Stomach (tissue), 9 donors: ENCODE measurements around the gene ARMC3. TPM values are rescaled to one million over a fixed set of nuclear protein-coding genes. Genes with fewer than 3 reads are reported as not detected.

Source experiments
- DNase-seq, 2 donors: peaks; one replicate each; pipeline versions ENCODE4 v3.0.0 to v3.0.0-alpha.2; 2013 to 2019
- H3K27ac ChIP-seq, 5 donors: fragments of 200-600 bp in 4 of 5; sonication (generic) in 4 of 5; one replicate each; pipeline ENCODE4 v1.5.1; 2013 to 2019; ENCODE audit warnings: mild to moderate bottlenecking in 1 of 5, moderate library complexity in 1 of 5
- H3K27me3 ChIP-seq, 3 donors: fragments of 200-600 bp; sonication (generic); one replicate each; pipeline ENCODE4 v1.5.1; 2017 to 2019; ENCODE audit warnings: mixed run types in 1 of 3
- H3K36me3 ChIP-seq, 4 donors: fragments of 200-600 bp; sonication (generic); 1 replicate in 3 of 4; 2 replicates in 1 of 4; pipeline ENCODE4 v1.5.1; 2016 to 2019
- H3K4me1 ChIP-seq, 4 donors: fragments of 200-600 bp; sonication (generic); one replicate each; pipeline ENCODE4 v1.5.1; 2016 to 2019
- H3K4me3 ChIP-seq, 4 donors: fragments of 200-600 bp; sonication (generic) in 3 of 4; one replicate each; pipeline ENCODE4 v1.5.1; 2016 to 2019; ENCODE audit warnings: mild to moderate bottlenecking in 1 of 4
- H3K9me3 ChIP-seq, 4 donors: fragments of 200-600 bp; sonication (generic); one replicate each; pipeline ENCODE4 v1.5.1; 2016 to 2019
- CTCF ChIP-seq, 7 experiments: fragments of 450-650 bp in 4 of 7; fragments of 200-600 bp in 3 of 7; sonication (generic) in 3 of 7; IDR thresholded peaks; one replicate each; pipeline ENCODE4 v1.5.1; 2016 to 2019; ENCODE audit warnings: antibody characterized with exemption in 7 of 7, control low read depth in 2 of 7, mild to moderate bottlenecking in 1 of 7
- EP300 ChIP-seq: sonication (generic); formaldehyde crosslinking; IDR thresholded peaks from one replicate; pipeline ENCODE4 v1.6.1; 2017; ENCODE audit warnings: antibody characterized with exemption
- POLR2A ChIP-seq, 4 donors: fragments of 450-650 bp; IDR thresholded peaks; one replicate each; pipeline ENCODE4 v1.6.1; 2016; ENCODE audit warnings: antibody characterized with exemption in 4 of 4, control low read depth in 2 of 4, mild to moderate bottlenecking in 1 of 4, moderate library complexity in 1 of 4
- POLR2AphosphoS5 ChIP-seq, 3 donors: sonication (generic); formaldehyde crosslinking; IDR thresholded peaks; one replicate each; pipeline ENCODE4 v1.6.1; 2016; ENCODE audit warnings: antibody characterized with exemption in 3 of 3
- WGBS, 5 donors: extraction: QIAGEN DNeasy Blood & Tissue Kit in 3 of 5; methylation state at CpG; one replicate each; pipeline versions ENCODE4 v1.1.5 to v1.1.7; 2013 to 2018; 5-methylcytosine and 5-hydroxymethylcytosine counted together
- intact Hi-C: fragments of 100-400 bp; cut with DNase I; formaldehyde crosslinking; loops from one replicate; pipeline ENCODE4 v1.15.1; 2023; ENCODE audit warnings: low total_unique reads
- polyA plus RNA-seq, 3 donors: library from polyadenylated mRNA; stranded (reverse); fragments of 200-250 nt; gene quantifications; one replicate each; pipeline ENCODE4 v1.2.3, GENCODE V29; 2013
- total RNA-seq, 5 donors: library from RNA; depleted of rRNA; stranded (reverse); fragments of >200 nt; gene quantifications; one replicate each; pipeline versions ENCODE4 v1.1.0 to v1.2.3, GENCODE V29; 2014 to 2016
- donor health status: healthy with polysubstance abuse.
- donor health status: Bipolar disorder and iron deficiency.
- donor health status: healthy.

ARMC3 gene
- total and polyA plus RNA-seq, 8 donors = not detected

GRCh38 chr10:22932626-22933370, 4.9 kb downstream of the ARMC3 start:
- Histone ChIP-seq H3K27me3 (peaks cover 0 to 2% (median 0%) of the 10 kb centered on the region in 3 donors), H3K4me3 (no peak overlapping the region), H3K4me1 (peaks cover 0 to 10% (median 4%) of the 10 kb centered on the region in 4 donors), H3K27ac (no peak overlapping the region), H3K36me3 (no peaks in the 10 kb centered on the region), H3K9me3 (no peaks in the 10 kb centered on the region)
- no peak for TF ChIP-seq EP300
- no peak for TF ChIP-seq POLR2A (IDR thresholded peaks at IDR 0.05)
- TF ChIP-seq CTCF (IDR thresholded peaks at IDR 0.05) = no peak
- TF ChIP-seq POLR2AphosphoS5 (IDR thresholded peaks at IDR 0.05) = no peak
- intact Hi-C loops = no loop called here
- no peak for DNase-seq
- 71 to 87% (median 78%) methylated on average over 5 of the region's 5 CpGs for WGBS, 5 donors

GRCh38 chr10:22934726-22935125, 6.9 kb downstream of the ARMC3 start:
- Histone ChIP-seq H3K4me1 (peaks cover 0 to 9% (median 0%) of the 10 kb centered on the region in 4 donors), H3K27ac (no peak overlapping the region), H3K9me3 (no peaks in the 10 kb centered on the region), H3K36me3 (no peaks in the 10 kb centered on the region), H3K27me3 (no peaks in the 10 kb centered on the region), H3K4me3 (no peak overlapping the region)
- DNase-seq = no peak
- WGBS, 5 donors = 79 to 90% (median 88%) methylated on average over 3 of the region's 3 CpGs
- intact Hi-C loops = no loop called here
- no peak for TF ChIP-seq POLR2A (IDR thresholded peaks at IDR 0.05)
- no peak for TF ChIP-seq CTCF (IDR thresholded peaks at IDR 0.05)
- TF ChIP-seq POLR2AphosphoS5 (IDR thresholded peaks at IDR 0.05) = no peak
- no peak for TF ChIP-seq EP300

GRCh38 chr10:22942437-22942836, 14.6 kb downstream of the ARMC3 start:
- Histone ChIP-seq H3K27ac (no peak overlapping the region), H3K4me3 (no peak overlapping the region), H3K9me3 (peaks cover 0 to 11% (median 5%) of the 10 kb centered on the region in 4 donors), H3K27me3 (no peaks in the 10 kb centered on the region), H3K4me1 (no peaks in the 10 kb centered on the region), H3K36me3 (no peaks in the 10 kb centered on the region)
- intact Hi-C loops = no loop called here
- 73 to 94% (median 87%) methylated on average over 1 of the region's 1 CpG for WGBS, 5 donors
- no peak for DNase-seq
- TF ChIP-seq POLR2A (IDR thresholded peaks at IDR 0.05) = no peak
- TF ChIP-seq EP300 = no peak
- no peak for TF ChIP-seq CTCF (IDR thresholded peaks at IDR 0.05)
- TF ChIP-seq POLR2AphosphoS5 (IDR thresholded peaks at IDR 0.05) = no peak

- Histone ChIP-seq H3K27ac (no peak overlapping the region), H3K4me3 (no peak overlapping the region), H3K36me3 (no peaks in the 10 kb centered on the region), H3K27me3 (no peaks in the 10 kb centered on the region), H3K4me1 (no peaks in the 10 kb centered on the region), H3K9me3 (peaks cover 0 to 22% (median 13%) of the 10 kb centered on the region in 4 donors)
- WGBS, 5 donors = 85 to 95% (median 89%) methylated on average over 2 of the region's 2 CpGs
- intact Hi-C loops = no loop called here
- TF ChIP-seq POLR2A (IDR thresholded peaks at IDR 0.05) = no peak
- TF ChIP-seq CTCF (IDR thresholded peaks at IDR 0.05) = no peak
- TF ChIP-seq EP300 = no peak
- no peak for TF ChIP-seq POLR2AphosphoS5 (IDR thresholded peaks at IDR 0.05)
- no peak for DNase-seq
Measured at GRCh38 chr10:22945934-22946673, 18.3 kb downstream of the ARMC3 start.
